ENCODE data around the gene RFTN1.

The RFTN1 gene

GRCh38 chr3:16533928-16534574 lies 20.6 kb upstream of the RFTN1 start:
- in situ Hi-C loops (cut with MboI; ENCODE audit: low sequenced_read_pairs) = no loop called here

- in situ Hi-C loops (cut with MboI; ENCODE audit: low sequenced_read_pairs) = no loop called here
These were observed 15.8 kb upstream of the RFTN1 start for GRCh38 chr3:16529264-16529663.

GRCh38 chr3:16528581-16528993 lies 15.1 kb upstream of the RFTN1 start:
- in situ Hi-C loops (cut with MboI; ENCODE audit: low sequenced_read_pairs) = no loop called here

GRCh38 chr3:16528106-16528505 lies 14.6 kb upstream of the RFTN1 start:
- in situ Hi-C loops (cut with MboI; ENCODE audit: low sequenced_read_pairs) = no loop called here

GRCh38 chr3:16524196-16524595 lies 10.7 kb upstream of the RFTN1 start:
- in situ Hi-C loops (cut with MboI; ENCODE audit: low sequenced_read_pairs) = no loop called here

GRCh38 chr3:16523778-16524177 lies 10.3 kb upstream of the RFTN1 start:
- in situ Hi-C loops (cut with MboI; ENCODE audit: low sequenced_read_pairs) = no loop called here

GRCh38 chr3:16522834-16523233 lies 9.3 kb upstream of the RFTN1 start:
- in situ Hi-C loops (cut with MboI; ENCODE audit: low sequenced_read_pairs) = no loop called here

- in situ Hi-C loops (cut with MboI; ENCODE audit: low sequenced_read_pairs) = no loop called here
These were observed 7.7 kb upstream of the RFTN1 start for GRCh38 chr3:16520970-16521881.

- in situ Hi-C loops (cut with MboI; ENCODE audit: low sequenced_read_pairs) = no loop called here
These were observed 6.9 kb upstream of the RFTN1 start for GRCh38 chr3:16520241-16520969.

GRCh38 chr3:16516695-16517481 lies 3.4 kb upstream of the RFTN1 start:
- in situ Hi-C loops (cut with MboI; ENCODE audit: low sequenced_read_pairs) = no loop called here

- in situ Hi-C loops (cut with MboI; ENCODE audit: low sequenced_read_pairs) = no loop called here
These were observed 2.5 kb upstream of the RFTN1 start for GRCh38 chr3:16515885-16516420.

- in situ Hi-C loops (cut with MboI; ENCODE audit: low sequenced_read_pairs) = no loop called here
These were observed 1.4 kb upstream of the RFTN1 start for GRCh38 chr3:16514755-16515353.

- in situ Hi-C loops (cut with MboI; ENCODE audit: low sequenced_read_pairs) = no loop called here
These were observed 662 bp upstream of the RFTN1 start for GRCh38 chr3:16514021-16514700.

- in situ Hi-C loops (cut with MboI; ENCODE audit: low sequenced_read_pairs) = no loop called here
These were observed 911 bp downstream of the RFTN1 start for GRCh38 chr3:16512435-16513140.

GRCh38 chr3:16511681-16512434 lies 1.6 kb downstream of the RFTN1 start:
- in situ Hi-C loops (cut with MboI; ENCODE audit: low sequenced_read_pairs) = no loop called here

GRCh38 chr3:16510620-16511319 lies 2.7 kb downstream of the RFTN1 start:
- in situ Hi-C loops (cut with MboI; ENCODE audit: low sequenced_read_pairs) = no loop called here

GRCh38 chr3:16509721-16510619 lies 3.5 kb downstream of the RFTN1 start:
- in situ Hi-C loops (cut with MboI; ENCODE audit: low sequenced_read_pairs) = no loop called here

All from hTERT RPE-1 (cell line).